Liver (tissue), 3 donors: Measurements from ENCODE around the gene TMEM151B.

Experiments used
- ATF3 ChIP-seq: IDR thresholded peaks from 2 replicates; pipeline ENCODE4 v1.6.1; 2016; ENCODE audit warnings: antibody characterized with exemption
- CTCF ChIP-seq: fragments of 150-350 bp; IDR thresholded peaks from 2 replicates; pipeline ENCODE4 v1.5.1; 2017; ENCODE audit warnings: improper control_type of control experiment, low read depth, low read length; ENCODE audit not compliant: missing input control
- FOXA1 ChIP-seq: IDR thresholded peaks from 2 replicates; pipeline ENCODE4 v1.6.1; 2016; ENCODE audit warnings: antibody characterized with exemption
- HNF4G ChIP-seq: IDR thresholded peaks from 2 replicates; pipeline ENCODE4 v1.6.1; 2016; ENCODE audit warnings: antibody characterized with exemption
- JUND ChIP-seq, 2 donors: IDR thresholded peaks; 2 replicates each; pipeline ENCODE4 v1.6.1; 2016; ENCODE audit warnings: antibody characterized with exemption in 2 of 2
- REST ChIP-seq: IDR thresholded peaks from 2 replicates; pipeline ENCODE4 v1.6.1; 2016; ENCODE audit warnings: antibody characterized with exemption, mild to moderate bottlenecking
- SP1 ChIP-seq: IDR thresholded peaks from 2 replicates; pipeline ENCODE4 v1.6.1; 2018; ENCODE audit warnings: antibody characterized with exemption, mild to moderate bottlenecking
- TAF1 ChIP-seq: conservative IDR thresholded peaks from 2 replicates; pipeline ENCODE4 v1.6.1; 2016; ENCODE audit warnings: antibody characterized with exemption, mild to moderate bottlenecking
- donor health status: healthy.
- donor health status: healthy.

GRCh38 chr6:44246663-44247337 lies 23.4 kb upstream of the TMEM151B start, which contains the start of gene HSP90AB1:
- TF ChIP-seq CTCF, result no peak
- TF ChIP-seq TAF1, result peak; percentile 100
- TF ChIP-seq ATF3, result peak; percentile 54
- no peak for TF ChIP-seq FOXA1
- peak; percentile 57 to 72 for TF ChIP-seq JUND (IDR thresholded peaks at IDR 0.05)
- TF ChIP-seq REST, result peak; percentile 97
- peak; percentile 77 for TF ChIP-seq SP1
- TF ChIP-seq HNF4G, result no peak
